DND-41 (cell line): Measurements from ENCODE around the gene DBNL.

Experiments
- ATAC-seq: fragments of 200-7000 bp; cut with Tn5 transposase; 3 replicates; pipeline ENCODE4 v1.9.1; 2021; ENCODE audit warnings: low read depth; ENCODE audit not compliant: insufficient read depth
- DNase-seq: peaks from one replicate; pipeline ENCODE4 v3.0.0-alpha.2; 2020
- H2AFZ ChIP-seq: 2 replicates; pipeline ENCODE4 v1.6.0; 2012; ENCODE audit warnings: low read depth, low read length
- H3K27ac ChIP-seq: 2 replicates; pipeline ENCODE4 v1.5.1; 2012; ENCODE audit warnings: low read length, inconsistent platforms
- H3K27me3 ChIP-seq: fragments of 200-600 bp; sonication (generic); 2 replicates; pipeline ENCODE4 v1.6.0; 2012; ENCODE audit warnings: low read length, mild to moderate bottlenecking, inconsistent platforms; ENCODE audit not compliant: insufficient read depth, poor library complexity
- H3K36me3 ChIP-seq: 2 replicates; pipeline ENCODE4 v1.5.1; 2012; ENCODE audit warnings: low read length, inconsistent platforms; ENCODE audit not compliant: insufficient read depth
- H3K4me1 ChIP-seq: 2 replicates; pipeline ENCODE4 v1.5.1; 2012; ENCODE audit warnings: mild to moderate bottlenecking, low read length; ENCODE audit not compliant: insufficient read depth
- H3K4me2 ChIP-seq: 2 replicates; pipeline ENCODE4 v1.6.0; 2012; ENCODE audit warnings: mild to moderate bottlenecking, moderate library complexity, low read length, inconsistent platforms; ENCODE audit not compliant: insufficient read depth
- H3K4me3 ChIP-seq, 2 experiments: fragments of 200-600 bp in 1 of 2; shearing (Covaris generic) in 1 of 2; 2 replicates each; pipeline ENCODE4 v1.5.1; 2012 to 2016; ENCODE audit warnings: inconsistent platforms in 2 of 2, low read length in 2 of 2, mild to moderate bottlenecking in 2 of 2, low read depth in 1 of 2, moderate library complexity in 1 of 2
- H3K79me2 ChIP-seq: 2 replicates; pipeline ENCODE4 v1.6.0; 2012; ENCODE audit warnings: low read length, inconsistent platforms; ENCODE audit not compliant: insufficient read depth
- H3K9ac ChIP-seq: 2 replicates; pipeline ENCODE4 v1.6.0; 2012; ENCODE audit warnings: low read depth, mild to moderate bottlenecking, inconsistent platforms, low read length, moderate library complexity
- H3K9me3 ChIP-seq: 2 replicates; pipeline ENCODE4 v1.5.1; 2012; ENCODE audit warnings: low read length, moderate library complexity, mild to moderate bottlenecking, inconsistent platforms; ENCODE audit not compliant: insufficient read depth, severe bottlenecking
- H4K20me1 ChIP-seq: 2 replicates; pipeline ENCODE4 v1.6.0; 2012; ENCODE audit warnings: low read length; ENCODE audit not compliant: insufficient read depth
- EZH2 ChIP-seq: IDR thresholded peaks from 3 replicates; pipeline ENCODE4 v1.6.1; 2012; ENCODE audit warnings: borderline replicate concordance, low read depth, mild to moderate bottlenecking, moderate library complexity, low read length, inconsistent platforms; ENCODE audit not compliant: severe bottlenecking
- TF ChIP-seq, protein P1 (sequence below): IDR thresholded peaks from 2 replicates; pipeline ENCODE4 v1.5.1; 2012; ENCODE audit warnings: borderline replicate concordance, low read length, moderate library complexity, mild to moderate bottlenecking; ENCODE audit not compliant: poor library complexity, severe bottlenecking; ENCODE audit errors: extremely low read depth

Gene DBNL

DNA sequence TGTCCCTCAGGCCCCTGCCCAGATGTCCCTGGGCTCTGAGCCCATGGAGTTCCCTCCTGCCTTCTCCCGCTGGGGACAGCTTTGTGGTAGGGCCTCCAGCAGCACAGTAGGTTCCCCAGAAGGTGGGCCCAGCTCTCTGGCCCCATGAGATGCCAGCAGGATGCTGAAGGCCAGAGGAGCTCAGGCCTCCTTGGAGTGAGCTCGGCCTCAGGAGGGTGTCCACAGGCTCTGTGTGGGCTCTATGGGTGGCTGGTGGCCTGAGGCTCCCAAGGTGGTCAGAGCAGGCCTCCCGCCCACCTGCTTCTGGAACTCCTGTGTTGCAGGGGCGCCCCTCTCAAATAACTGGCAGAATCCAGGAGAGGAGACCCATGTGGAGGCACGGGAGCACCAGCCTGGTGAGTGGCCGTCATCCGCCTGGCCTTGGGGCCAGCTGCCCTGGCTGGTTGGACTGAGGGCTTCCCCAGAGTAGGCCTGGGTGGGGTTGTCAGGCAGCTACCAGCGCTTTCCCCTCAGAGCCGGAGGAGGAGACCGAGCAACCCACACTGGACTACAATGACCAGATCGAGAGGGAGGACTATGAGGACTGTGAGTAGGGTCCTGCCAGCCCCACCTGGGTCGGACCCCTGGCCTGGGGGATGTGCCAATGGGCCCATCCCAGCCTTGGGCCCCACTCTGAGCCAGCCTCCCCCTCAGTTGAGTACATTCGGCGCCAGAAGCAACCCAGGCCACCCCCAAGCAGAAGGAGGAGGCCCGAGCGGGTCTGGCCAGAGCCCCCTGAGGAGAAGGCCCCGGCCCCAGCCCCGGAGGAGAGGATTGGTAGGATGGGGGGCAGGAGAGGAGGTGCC, 62.8 kb downstream of the DBNL start:
- TF ChIP-seq, protein P1, sequence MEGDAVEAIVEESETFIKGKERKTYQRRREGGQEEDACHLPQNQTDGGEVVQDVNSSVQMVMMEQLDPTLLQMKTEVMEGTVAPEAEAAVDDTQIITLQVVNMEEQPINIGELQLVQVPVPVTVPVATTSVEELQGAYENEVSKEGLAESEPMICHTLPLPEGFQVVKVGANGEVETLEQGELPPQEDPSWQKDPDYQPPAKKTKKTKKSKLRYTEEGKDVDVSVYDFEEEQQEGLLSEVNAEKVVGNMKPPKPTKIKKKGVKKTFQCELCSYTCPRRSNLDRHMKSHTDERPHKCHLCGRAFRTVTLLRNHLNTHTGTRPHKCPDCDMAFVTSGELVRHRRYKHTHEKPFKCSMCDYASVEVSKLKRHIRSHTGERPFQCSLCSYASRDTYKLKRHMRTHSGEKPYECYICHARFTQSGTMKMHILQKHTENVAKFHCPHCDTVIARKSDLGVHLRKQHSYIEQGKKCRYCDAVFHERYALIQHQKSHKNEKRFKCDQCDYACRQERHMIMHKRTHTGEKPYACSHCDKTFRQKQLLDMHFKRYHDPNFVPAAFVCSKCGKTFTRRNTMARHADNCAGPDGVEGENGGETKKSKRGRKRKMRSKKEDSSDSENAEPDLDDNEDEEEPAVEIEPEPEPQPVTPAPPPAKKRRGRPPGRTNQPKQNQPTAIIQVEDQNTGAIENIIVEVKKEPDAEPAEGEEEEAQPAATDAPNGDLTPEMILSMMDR: no peak
- Histone ChIP-seq H3K27me3 (no peaks in the 10 kb centered on the region), H3K79me2 (peaks cover 89% of the 10 kb centered on the region), H3K9me3 (no peaks in the 10 kb centered on the region), H3K4me3 (peak overlapping the region in 1 of 2 experiments; percentile 68; a peak in 3 of 4 replicates), H2AFZ (no peak overlapping the region), H3K4me1 (peaks cover 76% of the 10 kb centered on the region), H3K4me2 (peak overlapping the region; percentile 98), H4K20me1 (peaks cover 79% of the 10 kb centered on the region), H3K9ac (peak overlapping the region; percentile 94), H3K27ac (peak overlapping the region; percentile 86), H3K36me3 (peaks cover 80% of the 10 kb centered on the region)
- DNase-seq: no peak
- no peak for ATAC-seq

DNA sequence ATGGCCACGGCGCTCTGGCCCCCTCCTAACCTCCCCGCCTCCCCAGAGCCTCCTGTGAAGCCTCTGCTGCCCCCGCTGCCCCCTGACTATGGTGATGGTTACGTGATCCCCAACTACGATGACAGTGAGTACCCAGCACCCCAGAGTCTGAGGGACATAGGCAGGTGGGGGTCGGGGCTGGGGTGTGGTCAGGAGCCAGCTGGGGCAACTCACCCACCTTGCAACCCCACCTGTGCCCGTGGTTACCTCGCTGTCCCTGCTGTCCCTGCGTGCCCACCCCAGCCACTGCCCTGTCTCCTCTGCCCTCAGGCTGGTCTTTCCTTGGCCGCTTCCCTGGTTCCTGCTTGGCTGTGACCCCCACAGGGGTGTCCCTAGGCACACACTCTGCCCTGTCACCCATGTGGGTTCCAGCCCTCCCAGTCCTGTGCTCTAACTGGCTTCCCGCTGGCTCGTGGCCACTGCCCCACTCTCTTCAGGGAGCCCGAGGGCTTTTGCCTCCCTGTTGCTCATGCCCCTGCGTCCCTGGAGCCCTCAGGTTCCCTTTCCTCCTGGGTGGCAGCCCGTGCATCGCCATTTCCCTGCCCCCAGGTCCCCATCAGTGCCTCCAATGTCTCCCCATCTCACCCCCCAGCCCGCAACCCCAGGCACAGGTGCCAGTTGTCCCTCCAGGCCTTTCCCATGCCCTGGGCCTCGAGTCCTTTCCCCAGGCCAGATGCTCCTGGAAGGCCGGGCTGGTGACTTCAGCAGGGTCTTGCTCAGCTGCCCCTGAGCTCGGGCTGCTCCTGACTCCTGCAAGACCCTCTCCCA, 63.7 kb downstream of the DBNL start:
- TF ChIP-seq, protein P1: no peak
- TF ChIP-seq EZH2: no peak
- DNase-seq (no peak), ATAC-seq (no peak)
- H3K36me3 ChIP-seq: peaks cover 89% of the 10 kb centered on the region
- H3K27me3 ChIP-seq: no peaks in the 10 kb centered on the region
- no peak overlapping the region for H2AFZ ChIP-seq
- peaks cover 94% of the 10 kb centered on the region for H3K79me2 ChIP-seq
- no peaks in the 10 kb centered on the region for H3K9me3 ChIP-seq
- peak overlapping the region; percentile 39; the same call in 1 of the 2 replicates for H3K27ac ChIP-seq
- H3K9ac ChIP-seq: 0 out of 2 replicates have a peak overlapping the region, but pooled peaks have one; percentile 8
- peak overlapping the region in 1 of 2 experiments; percentile 68; a peak in 2 of 4 replicates for H3K4me3 ChIP-seq
- peaks cover 68% of the 10 kb centered on the region for H3K4me1 ChIP-seq
- H3K4me2 ChIP-seq: peak overlapping the region; percentile 98
- H4K20me1 ChIP-seq: peaks cover 87% of the 10 kb centered on the region

GRCh38 chr7:44108768-44109750, 64.6 kb downstream of the DBNL start:
- H2AFZ ChIP-seq: no peak overlapping the region
- ATAC-seq: no peak
- H3K9me3 ChIP-seq: no peaks in the 10 kb centered on the region
- peaks cover 86% of the 10 kb centered on the region for H3K79me2 ChIP-seq
- H3K9ac ChIP-seq: no peak overlapping the region
- no peak for TF ChIP-seq EZH2
- TF ChIP-seq, protein P1: peak; percentile 35
- H3K36me3 ChIP-seq: peaks cover 96% of the 10 kb centered on the region
- H3K27ac ChIP-seq: peak overlapping the region; percentile 15; the same call in 1 of the 2 replicates
- peaks cover 95% of the 10 kb centered on the region for H4K20me1 ChIP-seq
- no peak for DNase-seq
- peaks cover 60% of the 10 kb centered on the region for H3K4me1 ChIP-seq
- no peaks in the 10 kb centered on the region for H3K27me3 ChIP-seq
- peak overlapping the region; percentile 98; the same call in 1 of the 2 replicates for H3K4me2 ChIP-seq
- peak overlapping the region in 1 of 2 experiments; percentile 68; a peak in 1 of 4 replicates for H3K4me3 ChIP-seq
